Osteoblast (primary cell): ENCODE measurements around the gene ZIC4. TPM values are rescaled to one million over a fixed set of nuclear protein-coding genes. Genes with fewer than 3 reads are reported as not detected.

Experiments
- DNase-seq: peaks from one replicate; pipeline ENCODE4 v3.0.0; 2011; ENCODE audit warnings: low spot score, mixed read lengths; ENCODE audit not compliant: insufficient read length; ENCODE audit errors: missing footprints
- H2AFZ ChIP-seq: 2 replicates; pipeline ENCODE4 v1.6.0; 2011; ENCODE audit warnings: mild to moderate bottlenecking, low read length
- H3K27ac ChIP-seq: 2 replicates; pipeline ENCODE4 v1.5.1; 2011; ENCODE audit warnings: mild to moderate bottlenecking, low read depth, low read length, moderate library complexity
- H3K27me3 ChIP-seq: 2 replicates; pipeline ENCODE4 v1.6.0; 2012; ENCODE audit warnings: mild to moderate bottlenecking, control low read depth, inconsistent platforms, low read length, moderate library complexity; ENCODE audit not compliant: insufficient read depth
- H3K36me3 ChIP-seq: 2 replicates; pipeline ENCODE4 v1.5.1; 2011; ENCODE audit warnings: mild to moderate bottlenecking, low read length, control low read depth, moderate library complexity; ENCODE audit not compliant: insufficient read depth
- H3K4me1 ChIP-seq: 2 replicates; pipeline ENCODE4 v1.5.1; 2011; ENCODE audit warnings: mild to moderate bottlenecking, low read length, control low read depth, moderate library complexity; ENCODE audit not compliant: insufficient read depth
- H3K4me2 ChIP-seq: 2 replicates; pipeline ENCODE4 v1.6.0; 2011; ENCODE audit warnings: mild to moderate bottlenecking, low read length; ENCODE audit not compliant: insufficient read depth
- H3K4me3 ChIP-seq: fragments of 200-600 bp; sonication (generic); 3 replicates; pipeline ENCODE4 v1.5.1; 2012; ENCODE audit warnings: mild to moderate bottlenecking, low read length, inconsistent platforms; ENCODE audit not compliant: insufficient read depth
- H3K79me2 ChIP-seq: 2 replicates; pipeline ENCODE4 v1.6.0; 2012; ENCODE audit warnings: mild to moderate bottlenecking, low read length, control low read depth, inconsistent platforms; ENCODE audit not compliant: insufficient read depth
- H3K9me3 ChIP-seq: 2 replicates; pipeline ENCODE4 v1.5.1; 2011; ENCODE audit warnings: low read depth, low read length, control low read depth
- H4K20me1 ChIP-seq: 2 replicates; pipeline ENCODE4 v1.6.0; 2012; ENCODE audit warnings: mild to moderate bottlenecking, low read length, control low read depth; ENCODE audit not compliant: insufficient read depth
- total RNA-seq: library from RNA; depleted of rRNA; stranded (reverse); fragments of >200 nt; gene quantifications from 2 replicates; pipeline ENCODE4 v1.2.3, GENCODE V29; 2012
- TF ChIP-seq, protein P1 (sequence below): IDR thresholded peaks from 2 replicates; pipeline ENCODE4 v1.5.1; 2011; ENCODE audit warnings: mild to moderate bottlenecking, low read depth, low read length, moderate library complexity; ENCODE audit errors: extremely low read depth

Gene ZIC4
- total RNA-seq, 1 donor = 0.72 TPM

DNA sequence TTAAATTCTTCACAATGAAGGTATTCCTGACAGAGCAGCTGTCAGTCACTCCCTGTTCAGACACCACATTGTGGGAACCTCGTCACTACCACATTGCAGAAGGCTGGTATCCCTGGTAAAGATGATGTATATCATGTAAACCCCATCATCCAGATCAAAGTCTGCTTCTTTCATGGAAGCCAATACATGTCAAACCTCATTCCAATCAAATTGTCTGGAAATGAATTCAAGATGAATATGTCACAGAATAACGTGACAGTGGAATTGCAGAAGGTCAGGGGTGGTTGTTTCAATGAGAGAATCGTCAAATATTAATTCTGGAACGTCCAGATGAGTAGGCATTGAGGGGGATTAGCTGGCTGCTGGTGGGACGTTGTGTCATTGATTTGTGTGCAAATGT lies 4.2 kb downstream of the ZIC4 start:
- no peak overlapping the region for H3K4me2 ChIP-seq
- no peak overlapping the region for H3K27ac ChIP-seq
- H3K9me3 ChIP-seq = no peaks in the 10 kb centered on the region
- H3K4me1 ChIP-seq = no peaks in the 10 kb centered on the region
- no peak overlapping the region for H3K4me3 ChIP-seq
- H3K79me2 ChIP-seq = no peaks in the 10 kb centered on the region
- H4K20me1 ChIP-seq = no peaks in the 10 kb centered on the region
- peaks cover 84% of the 10 kb centered on the region for H3K27me3 ChIP-seq
- no peak for DNase-seq
- no peaks in the 10 kb centered on the region for H3K36me3 ChIP-seq
- TF ChIP-seq, protein P1, sequence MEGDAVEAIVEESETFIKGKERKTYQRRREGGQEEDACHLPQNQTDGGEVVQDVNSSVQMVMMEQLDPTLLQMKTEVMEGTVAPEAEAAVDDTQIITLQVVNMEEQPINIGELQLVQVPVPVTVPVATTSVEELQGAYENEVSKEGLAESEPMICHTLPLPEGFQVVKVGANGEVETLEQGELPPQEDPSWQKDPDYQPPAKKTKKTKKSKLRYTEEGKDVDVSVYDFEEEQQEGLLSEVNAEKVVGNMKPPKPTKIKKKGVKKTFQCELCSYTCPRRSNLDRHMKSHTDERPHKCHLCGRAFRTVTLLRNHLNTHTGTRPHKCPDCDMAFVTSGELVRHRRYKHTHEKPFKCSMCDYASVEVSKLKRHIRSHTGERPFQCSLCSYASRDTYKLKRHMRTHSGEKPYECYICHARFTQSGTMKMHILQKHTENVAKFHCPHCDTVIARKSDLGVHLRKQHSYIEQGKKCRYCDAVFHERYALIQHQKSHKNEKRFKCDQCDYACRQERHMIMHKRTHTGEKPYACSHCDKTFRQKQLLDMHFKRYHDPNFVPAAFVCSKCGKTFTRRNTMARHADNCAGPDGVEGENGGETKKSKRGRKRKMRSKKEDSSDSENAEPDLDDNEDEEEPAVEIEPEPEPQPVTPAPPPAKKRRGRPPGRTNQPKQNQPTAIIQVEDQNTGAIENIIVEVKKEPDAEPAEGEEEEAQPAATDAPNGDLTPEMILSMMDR = no peak
- H2AFZ ChIP-seq = no peak overlapping the region

DNA sequence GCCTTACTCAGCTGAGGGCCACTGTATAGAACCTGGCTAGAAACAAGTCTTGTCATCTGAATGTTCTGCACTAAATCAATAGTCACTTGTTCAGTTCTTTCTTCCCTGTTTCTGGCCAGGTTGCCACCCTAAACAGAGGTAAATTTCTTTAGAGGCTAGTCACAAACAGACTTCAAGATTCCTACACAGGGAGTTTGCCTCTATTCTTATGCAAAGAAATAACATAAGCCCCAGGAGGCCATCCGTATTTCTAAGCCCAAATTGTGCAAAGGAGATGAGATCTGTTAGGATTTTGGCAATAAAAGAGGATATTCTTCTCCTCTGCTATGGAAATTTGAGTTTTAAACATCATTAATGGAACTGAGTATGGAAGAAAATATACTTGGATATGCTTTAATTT lies 4.9 kb downstream of the ZIC4 start:
- no peaks in the 10 kb centered on the region for H3K36me3 ChIP-seq
- no peak overlapping the region for H3K4me3 ChIP-seq
- H3K4me1 ChIP-seq = no peaks in the 10 kb centered on the region
- no peak overlapping the region for H3K27ac ChIP-seq
- no peaks in the 10 kb centered on the region for H3K9me3 ChIP-seq
- H3K79me2 ChIP-seq = no peaks in the 10 kb centered on the region
- H3K4me2 ChIP-seq = no peak overlapping the region
- TF ChIP-seq, protein P1 = no peak
- no peak for DNase-seq
- H3K27me3 ChIP-seq = peaks cover 84% of the 10 kb centered on the region
- H4K20me1 ChIP-seq = no peaks in the 10 kb centered on the region
- no peak overlapping the region for H2AFZ ChIP-seq

DNA sequence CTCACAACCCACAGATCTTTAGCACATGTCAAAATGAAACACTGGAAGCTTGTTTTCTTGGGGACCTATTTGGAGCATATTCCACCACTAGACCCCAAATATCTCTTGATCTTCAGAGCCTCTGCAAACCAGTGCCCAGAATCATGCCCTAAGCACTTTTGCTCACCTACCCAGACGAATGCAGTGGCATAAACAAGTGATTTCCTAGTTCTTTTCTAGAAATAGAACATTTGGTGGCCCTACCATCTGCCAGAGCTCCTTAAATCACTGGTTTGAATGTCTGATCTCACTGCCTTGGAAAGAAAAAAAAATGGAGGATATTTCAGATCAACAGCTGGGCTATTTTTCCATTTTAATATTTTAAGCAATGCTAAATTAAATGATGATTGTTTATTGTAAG lies 5.3 kb downstream of the ZIC4 start:
- H3K27me3 ChIP-seq = peaks cover 84% of the 10 kb centered on the region
- H3K4me3 ChIP-seq = no peak overlapping the region
- H3K36me3 ChIP-seq = no peaks in the 10 kb centered on the region

GRCh38 chr3:147400111-147400510 lies 6.2 kb downstream of the ZIC4 start:
- DNase-seq = no peak

More for the DNA sequence above, 5.3 kb downstream of the ZIC4 start:
- H2AFZ ChIP-seq = no peak overlapping the region
- TF ChIP-seq, protein P1 = no peak
- no peaks in the 10 kb centered on the region for H3K4me1 ChIP-seq
- H4K20me1 ChIP-seq = no peaks in the 10 kb centered on the region
- H3K79me2 ChIP-seq = no peaks in the 10 kb centered on the region
- H3K9me3 ChIP-seq = no peaks in the 10 kb centered on the region
- DNase-seq = no peak
- H3K27ac ChIP-seq = no peak overlapping the region
- H3K4me2 ChIP-seq = no peak overlapping the region

More at GRCh38 chr3:147400111-147400510, 6.2 kb downstream of the ZIC4 start:
- H3K9me3 ChIP-seq = no peaks in the 10 kb centered on the region
- no peak overlapping the region for H3K4me2 ChIP-seq
- H3K36me3 ChIP-seq = no peaks in the 10 kb centered on the region
- no peaks in the 10 kb centered on the region for H4K20me1 ChIP-seq
- TF ChIP-seq, protein P1 = no peak
- H3K27ac ChIP-seq = no peak overlapping the region
- no peak overlapping the region for H2AFZ ChIP-seq
- no peaks in the 10 kb centered on the region for H3K4me1 ChIP-seq
- H3K79me2 ChIP-seq = no peaks in the 10 kb centered on the region
- no peak overlapping the region for H3K4me3 ChIP-seq
- peaks cover 84% of the 10 kb centered on the region for H3K27me3 ChIP-seq
